Astrocyte (in vitro differentiated cells and primary cell): ENCODE measurements around the gene MEGF11.

Experiments
- CTCF ChIP-seq: IDR thresholded peaks from 2 replicates; pipeline ENCODE4 v1.5.1; 2011; ENCODE audit warnings: low read depth, mild to moderate bottlenecking, inconsistent platforms, low read length, moderate library complexity; ENCODE audit not compliant: insufficient read depth
- EZH2 ChIP-seq: IDR thresholded peaks from 2 replicates; pipeline ENCODE4 v1.6.1; 2012; ENCODE audit warnings: mild to moderate bottlenecking, low read length, inconsistent platforms; ENCODE audit not compliant: insufficient read depth

GRCh38 chr15:66226736-66227135 is 26.8 kb downstream of the MEGF11 start:
- no peak for TF ChIP-seq EZH2
- TF ChIP-seq CTCF: no peak
